K562 (cell line): ENCODE results near the gene CRHR1.

Experiments
- EGR1 ChIP-seq: fragments of 450-650 bp; conservative IDR thresholded peaks from 2 replicates; pipeline ENCODE4 v1.6.1; 2017; ENCODE audit warnings: mild to moderate bottlenecking
- ETV5 ChIP-seq: sonication (generic); formaldehyde crosslinking; IDR thresholded peaks from 2 replicates; pipeline ENCODE4 v1.4.0; 2020; ENCODE audit warnings: low read depth, mild to moderate bottlenecking, missing genetic modification reagents
- KDM1A ChIP-seq, 2 experiments: fragments of 450-650 bp; IDR thresholded peaks; 2 replicates each; pipeline ENCODE4 v1.6.1; 2016; ENCODE audit warnings: mild to moderate bottlenecking in 2 of 2
- KLF1 ChIP-seq: fragments of 450-650 bp; IDR thresholded peaks from 2 replicates; pipeline ENCODE4 v1.6.1; 2016; ENCODE audit warnings: missing genetic modification characterization, missing compliant biosample characterization
- POLR2A ChIP-seq: fragments of 450-650 bp; conservative IDR thresholded peaks from 2 replicates; pipeline ENCODE4 v1.6.1; 2016
- SMC3 ChIP-seq: conservative IDR thresholded peaks from 2 replicates; pipeline ENCODE4 v1.6.1; 2011; ENCODE audit warnings: low read depth, low read length, improper control_type of control experiment; ENCODE audit not compliant: insufficient read depth
- SRSF1 ChIP-seq: fragments of 200-400 bp; formaldehyde crosslinking; IDR thresholded peaks from 2 replicates; pipeline ENCODE4 v1.6.1; 2017; ENCODE audit warnings: mild to moderate bottlenecking, low read depth, low read length, moderate library complexity
- TCF7L2 ChIP-seq: fragments of 150-350 bp; IDR thresholded peaks from 2 replicates; pipeline ENCODE4 v1.6.1; 2016; ENCODE audit warnings: low read depth, mild to moderate bottlenecking, low read length, moderate library complexity
- ZFP36 ChIP-seq: fragments of 150-350 bp; IDR thresholded peaks from 2 replicates; pipeline ENCODE4 v1.6.1; 2018; ENCODE audit warnings: low read length, low read depth; ENCODE audit not compliant: partially characterized antibody
- ZNF561 ChIP-seq: fragments of 450-650 bp; formaldehyde crosslinking; conservative IDR thresholded peaks from 2 replicates; pipeline ENCODE4 v1.4.0; 2020; ENCODE audit warnings: mild to moderate bottlenecking, moderate library complexity
- ZNF589 ChIP-seq: fragments of 200-800 bp; sonication (Bioruptor generic); IDR thresholded peaks from 2 replicates; pipeline ENCODE4 v1.6.1; 2016; ENCODE audit warnings: low read depth, missing genetic modification characterization, missing compliant biosample characterization
- TF ChIP-seq, protein P1 (sequence below): fragments of 250-450 bp; sonication (Bioruptor Pico); IDR thresholded peaks from 2 replicates; pipeline ENCODE4 v1.8.0; 2021; ENCODE audit warnings: moderate library complexity, mild to moderate bottlenecking, inconsistent platforms

GRCh38 chr17:45750779-45751440 is 33.2 kb upstream of the CRHR1 start:
- TF ChIP-seq KLF1 (tag) (no peak), TCF7L2 (no peak), ZFP36 (no peak), POLR2A (no peak), ZNF561 (CRISPR knock-in tag) (no peak), SRSF1 (no peak), EGR1 (no peak), ZNF589 (no peak), KDM1A (IDR thresholded peaks at IDR 0.05) (no peak), ETV5 (CRISPR knock-in tag) (no peak), SMC3 (no peak)
- TF ChIP-seq, protein P1, sequence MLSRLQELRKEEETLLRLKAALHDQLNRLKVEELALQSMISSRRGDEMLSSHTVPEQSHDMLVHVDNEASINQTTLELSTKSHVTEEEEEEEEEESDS (CRISPR knock-in tag) = no peak
